Ramos (cell line): Measurements from ENCODE around the gene DIPK1C.

Experiments
- in situ Hi-C: fragments of 300-500 bp; cut with MboI; formaldehyde crosslinking; loops from one replicate; pipeline ENCODE4 v1.14.3; 2022; ENCODE audit warnings: low sequenced_read_pairs; ENCODE audit not compliant: unreplicated experiment

DIPK1C gene

DNA sequence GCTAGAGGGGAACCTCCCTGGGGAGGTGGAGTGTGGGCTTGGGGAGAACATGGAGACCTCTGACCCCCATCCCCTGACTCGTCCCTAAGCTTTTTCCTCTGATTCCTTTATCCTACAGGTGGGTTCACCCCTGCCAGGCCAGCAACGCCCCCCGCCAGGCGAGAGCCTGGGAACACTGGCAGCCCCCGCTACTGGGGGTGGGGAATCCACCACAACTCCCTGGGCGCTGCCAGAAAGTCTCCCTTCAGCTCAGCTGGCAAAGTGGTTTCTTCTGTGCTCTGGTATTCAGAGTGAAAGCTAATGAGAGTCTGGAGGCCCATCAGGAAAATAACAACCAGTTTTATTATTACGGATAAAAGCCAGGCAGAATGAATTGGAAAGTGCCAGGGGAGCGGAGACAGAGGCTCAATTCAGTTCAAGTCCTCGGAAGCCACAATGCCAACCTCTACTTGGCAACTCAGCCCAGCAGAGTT is 2.8 kb downstream of the DIPK1C start:
- in situ Hi-C loops, result no loop called here

DNA sequence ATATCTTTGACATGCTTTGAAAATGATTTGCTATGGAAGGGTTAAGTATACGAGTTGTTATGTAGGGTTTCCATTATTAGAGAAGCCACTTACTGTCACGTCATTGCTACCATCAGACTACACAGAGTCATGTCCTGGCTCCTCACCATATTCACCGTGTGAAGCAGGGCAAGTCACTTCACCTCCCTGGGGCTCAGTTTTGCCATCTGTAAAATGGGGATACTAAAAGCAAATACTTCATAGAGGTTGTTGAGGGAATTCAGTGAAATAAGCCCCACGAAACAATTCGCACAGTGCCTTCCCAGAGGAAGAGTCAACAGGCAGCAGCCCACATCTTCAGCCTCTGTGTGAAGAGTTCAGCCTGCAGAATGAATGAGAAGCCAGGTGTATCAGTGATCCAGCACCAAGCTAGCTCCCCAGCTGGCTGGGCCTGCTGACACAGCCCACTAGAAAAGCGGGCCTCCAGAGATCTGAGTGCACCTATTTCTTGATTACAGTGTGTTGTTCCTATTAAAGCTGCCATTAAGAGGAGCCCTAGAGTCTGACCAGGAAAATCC is 3.4 kb downstream of the DIPK1C start:
- in situ Hi-C loops, result no loop called here

DNA sequence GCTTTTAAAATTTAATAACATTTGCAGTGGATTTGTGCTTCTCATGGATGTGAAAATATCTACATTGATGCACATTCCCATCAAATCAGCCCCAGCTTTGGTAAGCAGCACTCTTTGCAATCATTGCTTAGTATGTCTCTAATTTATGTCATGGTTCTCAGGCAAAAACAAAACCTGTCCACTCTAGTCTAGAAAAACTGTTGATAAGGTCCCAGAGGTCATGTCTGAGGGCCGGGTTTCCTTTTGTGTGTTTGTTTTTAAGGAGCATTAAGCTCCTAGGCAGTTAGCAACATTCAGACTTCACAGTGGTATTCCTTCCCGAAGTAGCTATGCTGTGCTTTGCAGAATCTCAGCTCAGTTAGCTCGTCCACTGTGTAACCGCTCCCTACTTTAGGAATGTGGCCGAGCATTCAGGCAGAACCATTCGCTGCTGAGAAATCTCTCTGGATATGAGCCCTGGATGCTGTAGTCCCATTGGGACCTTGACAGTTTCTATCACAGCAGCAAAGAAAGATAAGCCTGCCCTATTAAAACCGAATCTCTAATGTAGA is 4.0 kb downstream of the DIPK1C start:
- in situ Hi-C loops, result no loop called here

DNA sequence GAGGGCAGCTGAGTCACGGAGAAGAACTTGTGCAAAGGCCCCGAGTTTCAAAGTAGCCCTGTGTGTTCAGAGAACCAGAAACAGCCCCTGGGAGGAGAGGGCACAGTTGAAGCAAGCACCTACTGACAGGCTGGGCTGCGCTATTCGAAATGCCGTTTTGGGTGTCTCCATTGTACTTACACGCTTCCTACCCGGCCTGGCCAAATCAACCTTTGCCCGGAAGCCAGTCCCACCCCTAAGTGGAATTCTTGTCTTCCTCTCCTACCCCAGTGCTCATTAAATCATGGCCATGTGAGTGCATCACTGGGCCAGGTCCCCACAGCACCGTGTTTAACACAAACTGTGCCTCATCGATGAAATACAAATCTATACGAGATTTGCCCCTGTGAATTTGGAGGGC is 6.0 kb downstream of the DIPK1C start:
- in situ Hi-C loops, result no loop called here

DNA sequence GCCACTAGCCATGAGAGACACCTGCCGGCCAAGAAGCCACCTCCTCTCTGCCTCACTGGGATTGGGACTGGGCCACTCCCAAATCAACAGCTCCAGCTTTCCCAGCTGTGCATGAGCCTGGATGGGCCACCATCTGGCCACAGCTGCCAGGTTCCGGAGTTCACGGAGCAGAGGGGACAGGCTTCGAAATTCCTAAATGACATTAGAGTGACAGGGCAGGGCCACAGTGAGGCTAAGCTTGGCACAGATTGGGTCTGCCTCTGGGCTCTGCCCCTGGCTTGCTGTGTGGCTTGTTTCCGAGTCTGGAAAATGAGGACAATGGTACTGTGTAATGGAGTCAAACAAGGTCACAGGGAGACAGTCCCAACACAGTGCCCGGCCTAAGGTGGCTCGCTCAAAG is 6.5 kb downstream of the DIPK1C start:
- in situ Hi-C loops, result no loop called here

DNA sequence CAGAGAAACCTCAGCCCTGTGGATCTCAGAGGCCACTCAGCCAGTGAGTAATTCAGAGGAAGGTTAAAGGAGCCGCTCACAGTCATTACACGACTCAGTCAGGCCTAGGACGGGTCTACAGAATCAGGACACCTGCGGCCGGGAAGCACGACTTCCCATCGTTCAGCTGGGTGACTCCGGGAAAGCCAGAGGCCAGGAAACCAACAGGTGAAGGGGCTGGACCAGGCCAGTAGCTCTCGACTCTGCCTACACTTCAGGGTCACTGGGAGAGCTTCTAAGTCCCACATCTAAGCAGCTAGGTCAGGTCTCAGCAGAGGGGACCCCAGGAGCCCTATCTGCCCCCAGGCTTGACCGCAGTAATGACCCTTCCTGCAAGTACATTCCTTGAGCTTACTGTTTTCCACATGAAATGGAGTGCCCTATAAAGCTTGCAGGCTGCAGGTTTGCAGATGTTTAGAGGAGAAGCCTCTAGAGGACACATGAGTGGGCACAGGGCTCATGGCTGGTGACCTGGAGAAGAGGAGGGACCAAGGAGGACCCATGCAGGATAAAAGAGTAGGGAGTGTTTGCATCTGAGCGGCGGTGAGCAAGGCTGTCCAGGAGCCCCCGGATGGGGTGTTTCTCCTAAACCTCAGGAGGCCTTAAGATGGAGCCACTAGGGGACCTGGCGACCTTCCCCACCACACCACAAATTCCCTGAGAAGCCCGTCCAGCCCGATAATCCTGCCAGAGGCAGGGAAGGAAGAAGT is 9.5 kb downstream of the DIPK1C start:
- in situ Hi-C loops, result no loop called here

DNA sequence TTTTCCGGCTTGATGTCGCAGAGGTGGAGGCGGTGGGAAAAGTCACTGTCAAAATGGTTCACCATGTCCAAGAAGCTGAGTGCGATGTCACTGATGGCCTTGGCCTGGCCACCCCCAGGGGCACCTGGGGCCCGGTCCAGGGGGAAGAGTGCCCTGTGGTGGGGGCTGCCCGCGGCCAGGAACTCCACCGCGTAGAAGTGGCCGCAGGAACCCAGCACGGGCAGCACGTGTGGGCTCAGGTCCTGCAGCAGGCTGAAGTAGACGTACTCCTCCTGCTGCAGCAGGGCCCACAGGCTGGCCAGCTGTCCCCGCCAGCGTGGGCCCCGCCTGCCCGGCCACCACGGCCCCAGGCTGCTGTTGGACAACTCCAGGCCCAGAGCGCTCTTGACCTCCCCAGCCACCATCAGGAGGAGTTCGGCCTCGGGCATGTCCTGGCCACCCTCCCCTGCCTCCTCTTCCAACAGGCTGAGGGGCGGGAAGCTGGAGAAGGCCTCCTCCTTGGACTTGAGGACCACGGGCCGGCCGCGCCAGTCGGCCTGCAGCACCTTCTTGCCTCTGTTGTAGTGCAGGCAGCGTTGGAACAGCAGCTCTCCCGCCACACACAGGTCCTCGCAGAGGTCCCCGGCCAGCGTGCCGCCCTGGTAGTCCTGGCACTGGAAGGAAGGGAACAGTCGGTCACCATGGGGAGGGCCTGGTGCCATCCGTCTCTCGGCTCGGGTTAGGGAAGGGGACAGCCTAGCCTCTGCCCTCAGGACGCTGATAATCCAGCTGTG is 10.3 kb downstream of the DIPK1C start:
- in situ Hi-C loops, result no loop called here

DNA sequence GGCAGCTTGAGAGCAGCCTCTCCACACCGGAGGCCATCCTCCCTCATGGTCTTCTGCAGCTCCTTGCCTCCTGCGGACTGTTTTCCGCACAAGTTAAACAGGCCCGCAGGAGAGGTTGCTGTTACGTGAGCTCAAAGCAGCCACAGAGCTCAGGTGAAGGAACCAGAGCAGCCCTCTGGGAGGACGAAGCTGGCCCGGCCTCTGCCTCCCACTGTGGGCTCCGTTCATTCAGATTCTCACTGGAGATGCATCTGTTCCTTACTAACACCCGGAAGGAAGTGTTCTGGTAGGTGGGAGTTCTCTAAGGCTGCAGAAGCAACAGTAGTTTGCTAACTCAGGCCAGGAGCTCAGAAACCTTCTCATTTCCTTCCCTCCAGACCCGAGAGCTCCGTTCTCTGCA is 10.9 kb downstream of the DIPK1C start:
- in situ Hi-C loops, result no loop called here

DNA sequence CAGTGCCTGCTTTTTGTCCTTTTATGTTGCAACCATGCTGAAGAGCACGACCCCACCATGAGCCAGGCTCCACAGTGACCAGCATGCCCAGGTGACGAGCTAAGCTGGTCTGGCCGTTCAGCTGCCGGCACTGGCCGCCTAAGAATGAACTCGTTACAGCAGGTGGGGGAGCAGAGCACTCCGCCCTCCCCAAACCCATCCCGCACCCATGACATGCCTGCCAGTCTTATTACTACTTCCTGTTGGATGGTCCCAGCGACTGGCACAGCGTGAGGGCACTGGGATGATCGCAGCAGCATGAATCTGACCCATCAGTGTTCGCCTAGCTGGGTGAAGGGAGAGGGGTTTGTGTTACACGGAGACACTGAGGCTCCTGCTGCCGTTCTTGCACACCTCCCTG is 11.5 kb downstream of the DIPK1C start:
- in situ Hi-C loops, result no loop called here

DNA sequence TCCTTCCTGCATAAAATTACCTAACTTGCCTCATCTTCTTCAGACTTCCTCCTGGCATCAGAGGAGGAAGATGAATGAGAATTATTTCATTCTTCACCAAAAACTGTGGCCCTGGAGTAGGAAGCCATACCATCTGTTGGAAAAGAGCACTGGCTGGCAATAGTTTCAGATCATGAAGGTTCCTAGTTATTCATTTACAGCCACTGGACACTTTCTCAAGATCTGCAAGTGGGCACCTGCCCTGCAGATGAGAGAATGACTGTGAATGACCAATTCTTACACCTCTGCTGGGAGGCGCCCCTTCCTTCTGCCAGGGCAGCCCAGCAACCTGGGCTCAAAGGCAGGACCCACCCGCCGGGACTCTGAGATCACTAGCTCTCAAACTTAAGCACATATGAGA is 13.0 kb downstream of the DIPK1C start:
- in situ Hi-C loops, result no loop called here

DNA sequence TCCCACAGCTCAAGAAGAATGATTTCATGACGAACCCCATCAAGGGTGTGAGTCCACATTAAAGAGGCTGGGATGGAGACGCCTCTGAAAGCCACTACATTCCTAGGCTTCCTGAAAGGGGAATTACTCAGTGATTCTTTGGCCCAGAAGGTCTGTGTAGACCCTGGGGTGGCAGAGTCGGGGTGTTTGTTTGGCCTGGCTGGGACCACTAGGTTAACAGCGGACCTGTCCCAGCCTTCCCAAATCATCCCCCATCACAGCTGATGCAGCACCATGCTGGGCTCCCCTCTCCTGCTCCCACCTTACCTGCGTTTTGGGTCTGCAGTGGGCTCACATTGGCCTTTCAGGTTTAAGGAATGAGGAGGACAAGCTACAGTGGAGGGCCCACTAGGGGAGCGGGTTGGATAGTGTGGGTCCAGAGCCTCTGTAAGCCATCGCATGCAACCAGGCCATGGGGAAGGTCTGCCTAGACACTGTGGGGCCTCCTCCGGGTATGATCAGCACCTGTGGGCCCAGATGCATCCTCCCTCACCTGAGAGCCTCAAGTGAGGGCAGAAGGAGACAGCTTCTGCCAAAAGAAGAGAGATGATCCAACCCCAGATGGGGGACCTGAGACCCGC is 16.2 kb downstream of the DIPK1C start:
- in situ Hi-C loops, result no loop called here

DNA sequence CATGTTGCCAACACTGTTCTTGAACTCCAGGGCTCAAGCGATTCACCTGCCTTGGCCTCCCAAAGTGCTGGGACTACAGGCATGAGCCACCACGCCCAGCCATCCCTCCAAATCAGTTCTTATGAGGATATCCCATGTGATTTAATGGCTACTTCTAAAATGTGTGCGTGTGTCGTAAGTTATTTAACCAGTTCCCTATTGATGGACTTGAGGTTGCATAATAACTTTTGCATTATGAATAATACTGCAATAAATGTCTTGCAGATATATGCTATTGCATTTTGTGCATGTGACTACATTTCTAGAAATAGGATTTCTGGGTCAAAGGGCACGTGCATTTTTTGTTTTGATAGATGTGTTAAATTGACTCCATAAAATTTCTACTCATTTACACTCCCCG is 19.0 kb downstream of the DIPK1C start:
- in situ Hi-C loops, result no loop called here

DNA sequence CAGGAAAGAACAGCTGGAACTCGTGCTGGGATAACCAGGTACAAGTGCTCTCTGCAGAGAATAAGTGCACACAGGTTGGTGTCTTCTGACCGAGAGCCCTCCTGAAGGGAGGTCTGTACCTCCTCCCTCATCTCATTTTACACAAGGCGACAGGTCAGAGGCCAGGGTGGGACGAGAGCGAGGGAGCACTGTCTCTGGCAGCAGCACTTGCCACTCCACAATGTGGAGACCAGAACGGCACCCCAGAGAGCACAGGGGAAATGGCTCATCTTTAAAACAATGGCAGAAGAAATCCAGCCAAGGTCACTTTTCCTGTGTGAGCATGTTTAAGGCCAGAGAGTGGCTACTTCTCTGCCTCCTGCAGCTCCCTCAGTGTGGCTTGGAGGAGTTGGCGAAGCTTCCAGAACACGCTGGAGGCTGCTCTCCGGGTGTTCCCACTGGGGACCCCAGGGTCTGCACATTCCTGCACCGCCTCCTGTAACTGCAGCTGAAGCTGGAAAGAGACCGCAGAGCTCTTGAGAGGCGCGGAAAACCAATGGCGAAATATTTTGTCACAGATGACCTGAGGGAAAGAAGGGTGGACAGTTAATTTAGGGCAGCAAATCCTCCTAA is 20.8 kb downstream of the DIPK1C start:
- in situ Hi-C loops, result no loop called here

DNA sequence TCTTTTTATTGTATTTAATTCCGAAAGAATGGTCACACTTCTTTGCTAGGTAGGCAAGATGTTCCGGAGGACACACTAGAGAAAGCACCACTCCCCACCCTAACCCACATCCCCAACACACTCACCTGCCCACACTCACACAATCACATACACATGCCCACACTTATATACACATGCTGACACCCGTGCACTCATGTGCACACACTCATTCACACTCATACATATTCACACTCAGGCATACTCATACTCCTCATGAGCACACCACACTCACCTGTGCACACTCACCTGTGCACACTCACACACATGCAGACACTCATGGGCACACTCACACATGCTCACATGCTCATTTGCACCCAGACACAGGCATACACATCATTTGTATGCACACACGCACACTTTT is 21.4 kb downstream of the DIPK1C start:
- in situ Hi-C loops, result no loop called here

DNA sequence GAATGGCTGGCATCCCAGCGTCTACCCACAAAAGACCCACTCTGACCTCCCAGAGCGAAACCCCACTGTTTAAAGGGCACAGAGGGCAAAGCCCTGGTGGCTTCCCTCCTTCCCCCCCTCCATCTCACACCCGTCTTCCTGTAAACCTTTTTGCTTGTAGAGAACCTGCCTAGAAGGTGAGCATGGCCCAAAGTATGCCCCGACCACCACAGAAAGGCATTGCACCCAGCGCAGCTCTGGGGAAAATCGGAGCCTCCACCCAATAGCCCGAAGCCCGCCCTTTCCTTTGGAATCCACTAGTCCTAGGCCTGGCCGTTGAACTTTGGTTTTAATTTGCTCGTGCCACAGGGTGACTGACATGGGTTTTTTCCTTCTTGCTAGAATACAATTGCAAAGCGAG is 22.6 kb downstream of the DIPK1C start:
- in situ Hi-C loops, result no loop called here

DNA sequence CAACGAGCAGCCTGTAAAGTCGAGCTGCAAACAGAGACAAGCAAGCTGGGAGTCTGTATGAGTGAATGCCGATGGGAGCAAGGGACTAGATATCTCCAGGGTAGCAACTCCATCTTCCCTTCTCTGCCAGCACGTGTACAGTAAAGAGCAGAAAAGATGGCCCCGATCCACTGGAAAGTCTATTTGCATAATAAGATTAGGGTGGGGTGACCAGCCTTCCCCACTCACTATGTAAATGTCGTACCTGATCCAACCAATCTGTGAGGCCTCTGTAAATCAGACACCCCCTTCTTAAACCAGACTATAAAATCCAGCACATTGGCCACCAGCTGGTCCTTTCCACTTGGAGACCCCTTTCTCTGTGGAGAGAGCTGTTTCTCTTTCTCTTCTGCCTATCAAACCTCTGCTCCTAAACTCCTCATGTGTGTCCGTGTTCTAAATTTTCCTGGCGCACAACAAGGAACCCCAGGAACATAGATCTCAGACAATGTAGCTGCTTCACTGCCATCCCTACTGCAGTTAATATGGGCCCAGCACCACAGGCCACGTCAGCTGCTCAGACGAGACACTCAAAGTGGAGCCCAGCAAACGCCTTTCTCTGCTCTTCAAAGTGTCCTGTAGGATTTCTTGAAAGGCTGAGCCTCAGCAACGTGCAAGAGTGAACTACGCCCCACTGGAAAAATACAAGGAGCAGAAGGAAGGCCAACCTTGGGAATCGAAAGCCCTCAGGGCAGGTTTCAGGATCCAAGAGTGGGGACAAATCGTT is 26.1 kb downstream of the DIPK1C start:
- in situ Hi-C loops, result no loop called here

DNA sequence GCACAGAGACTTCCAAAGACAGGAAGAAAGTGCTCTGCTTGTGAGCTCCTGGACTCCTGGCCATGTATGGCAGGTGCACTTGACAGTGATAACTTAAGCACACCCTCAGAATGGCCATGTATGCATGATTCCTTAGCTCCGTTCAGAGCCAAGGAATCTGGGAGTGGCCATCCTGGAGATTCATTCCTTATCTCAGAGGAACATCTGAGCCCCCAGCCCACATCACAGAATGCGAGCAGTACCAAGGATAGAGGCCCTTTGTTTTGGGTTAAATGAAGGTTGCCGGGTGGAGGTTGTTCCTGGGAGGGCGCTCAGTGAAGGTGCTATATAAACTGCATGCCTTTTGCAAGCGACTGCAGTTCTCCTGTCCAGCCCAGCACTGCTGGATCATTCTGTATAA is 26.9 kb downstream of the DIPK1C start:
- in situ Hi-C loops, result no loop called here

DNA sequence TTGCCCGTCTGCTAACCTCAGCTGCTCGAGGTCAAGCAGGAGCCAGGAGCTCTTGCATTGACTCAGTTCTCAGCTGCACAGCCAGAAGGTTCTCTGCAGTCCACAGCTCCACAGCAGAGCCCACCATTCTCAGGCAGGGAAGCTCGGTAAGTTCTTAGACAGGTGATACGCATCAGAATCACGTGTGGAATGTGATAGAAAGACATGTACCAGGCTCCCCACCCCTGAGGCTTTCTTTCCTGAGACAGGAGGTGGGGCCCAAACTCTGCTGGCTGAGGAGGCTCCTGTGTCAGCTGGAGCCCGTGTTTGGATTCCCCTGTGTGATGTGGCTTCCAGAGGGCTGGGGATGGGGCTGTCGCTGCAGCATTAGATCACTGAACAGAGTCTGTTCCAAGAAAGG is 28.0 kb downstream of the DIPK1C start:
- in situ Hi-C loops, result no loop called here

DNA sequence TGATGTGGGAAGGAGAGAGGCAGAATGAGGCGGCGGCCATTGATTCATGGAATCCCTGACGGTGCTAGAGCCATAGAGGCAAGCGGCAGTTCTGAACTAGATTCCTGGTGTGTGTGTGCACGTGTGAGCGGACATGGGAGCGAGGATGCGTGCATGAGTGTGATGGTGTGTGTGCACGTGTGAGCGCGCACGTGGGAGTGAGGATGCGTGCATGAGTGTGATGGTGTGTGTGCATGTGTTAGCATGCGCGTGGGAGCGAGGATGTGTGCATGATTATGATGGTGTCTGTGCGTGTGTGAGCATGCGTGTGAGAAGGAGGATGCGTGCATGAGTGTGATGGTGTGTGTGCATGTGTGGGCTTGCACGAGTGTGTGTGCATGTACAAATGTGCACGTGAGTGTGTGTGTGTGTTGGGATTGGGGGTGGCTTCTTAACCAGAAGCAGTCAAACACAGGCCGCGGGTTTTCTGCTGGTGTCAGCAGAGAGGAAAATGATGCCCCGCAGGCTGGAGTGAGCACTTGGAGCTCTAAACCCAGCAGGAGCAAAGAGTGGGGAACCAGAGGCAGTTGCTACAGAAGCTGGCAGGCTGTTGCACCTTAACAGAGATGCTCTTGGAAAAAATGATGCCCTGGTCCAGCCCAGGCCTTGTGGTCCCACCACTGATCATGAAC is 29.5 kb downstream of the DIPK1C start:
- in situ Hi-C loops, result no loop called here
